Endothelial cell (in vitro differentiated cells): ENCODE results near the gene GDF7. TPM values are rescaled to one million over a fixed set of nuclear protein-coding genes. Genes with fewer than 3 reads are reported as not detected.

Experiments
- DNase-seq: peaks from one replicate; pipeline ENCODE4 v3.0.0; 2021; ENCODE audit warnings: low spot score
- H3K27ac Mint-ChIP-seq: one replicate; pipeline ENCODE4 v1.8.0; 2021; ENCODE audit warnings: mixed read lengths, inconsistent platforms; ENCODE audit not compliant: unreplicated experiment
- H3K27me3 Mint-ChIP-seq: one replicate; pipeline ENCODE4 v1.8.0; 2021; ENCODE audit warnings: mild to moderate bottlenecking, moderate library complexity, mixed read lengths, inconsistent platforms; ENCODE audit not compliant: unreplicated experiment
- H3K36me3 Mint-ChIP-seq: one replicate; pipeline ENCODE4 v1.8.0; 2021; ENCODE audit warnings: mild to moderate bottlenecking, low read depth, mixed read lengths, inconsistent platforms; ENCODE audit not compliant: unreplicated experiment
- H3K4me1 Mint-ChIP-seq: one replicate; pipeline ENCODE4 v1.8.0; 2021; ENCODE audit warnings: mild to moderate bottlenecking, mixed read lengths, inconsistent platforms; ENCODE audit not compliant: unreplicated experiment
- H3K4me3 Mint-ChIP-seq: one replicate; pipeline ENCODE4 v1.8.0; 2021; ENCODE audit warnings: mild to moderate bottlenecking, mixed read lengths, inconsistent platforms; ENCODE audit not compliant: unreplicated experiment
- H3K9me3 Mint-ChIP-seq: one replicate; pipeline ENCODE4 v1.8.0; 2021; ENCODE audit warnings: mixed read lengths, inconsistent platforms; ENCODE audit not compliant: unreplicated experiment
- CTCF ChIP-seq: fragments of 200-600 bp; sonication (generic); IDR thresholded peaks from one replicate; pipeline ENCODE4 v1.5.0; 2021; ENCODE audit warnings: antibody characterized with exemption; ENCODE audit not compliant: unreplicated experiment
- total RNA-seq: library from RNA; stranded (reverse); fragmentation: NEBNext Ultra II Directional; extraction: Animal tissue kit (Norgen Biotek cat#: 25700); gene quantifications from one replicate; pipeline ENCODE4 v1.2.1, GENCODE V29; 2021; ENCODE audit not compliant: unreplicated experiment

GDF7 gene
- total RNA-seq, 1 donor from 2014 or later, result 11.2 TPM

- Mint-ChIP-seq H3K4me1 (peaks cover 16% of the 10 kb centered on the region), H3K27ac (no peak overlapping the region)
Observed at GRCh38 chr2:20696366-20696765, 29.4 kb downstream of the GDF7 start.

GRCh38 chr2:20697322-20697934 lies 30.5 kb downstream of the GDF7 start:
- Mint-ChIP-seq H3K4me1 (peaks cover 10% of the 10 kb centered on the region), H3K27me3 (no peaks in the 10 kb centered on the region), H3K4me3 (no peak overlapping the region), H3K36me3 (peaks cover 4% of the 10 kb centered on the region), H3K27ac (no peak overlapping the region), H3K9me3 (no peaks in the 10 kb centered on the region)
- TF ChIP-seq CTCF, result no peak
- no peak for DNase-seq

More at GRCh38 chr2:20696366-20696765, 29.4 kb downstream of the GDF7 start:
- Mint-ChIP-seq H3K9me3 (no peaks in the 10 kb centered on the region), H3K27me3 (no peaks in the 10 kb centered on the region), H3K4me3 (no peak overlapping the region), H3K36me3 (peaks cover 4% of the 10 kb centered on the region)
- TF ChIP-seq CTCF, result no peak
- no peak for DNase-seq

GRCh38 chr2:20698916-20699613 lies 32.1 kb downstream of the GDF7 start:
- H3K9me3 Mint-ChIP-seq, result no peaks in the 10 kb centered on the region
- H3K27ac Mint-ChIP-seq, result no peak overlapping the region
- no peak for TF ChIP-seq CTCF
- H3K36me3 Mint-ChIP-seq, result peaks cover 4% of the 10 kb centered on the region
- H3K4me3 Mint-ChIP-seq, result no peak overlapping the region
- DNase-seq, result no peak
- H3K4me1 Mint-ChIP-seq, result peaks cover 10% of the 10 kb centered on the region
- no peaks in the 10 kb centered on the region for H3K27me3 Mint-ChIP-seq

- no peak for DNase-seq
- Mint-ChIP-seq H3K4me1 (peaks cover 10% of the 10 kb centered on the region), H3K27me3 (no peaks in the 10 kb centered on the region), H3K36me3 (no peaks in the 10 kb centered on the region), H3K9me3 (no peaks in the 10 kb centered on the region), H3K27ac (no peak overlapping the region), H3K4me3 (no peak overlapping the region)
- TF ChIP-seq CTCF, result no peak
Observed at GRCh38 chr2:20702563-20702962, 35.6 kb downstream of the GDF7 start.

DNA sequence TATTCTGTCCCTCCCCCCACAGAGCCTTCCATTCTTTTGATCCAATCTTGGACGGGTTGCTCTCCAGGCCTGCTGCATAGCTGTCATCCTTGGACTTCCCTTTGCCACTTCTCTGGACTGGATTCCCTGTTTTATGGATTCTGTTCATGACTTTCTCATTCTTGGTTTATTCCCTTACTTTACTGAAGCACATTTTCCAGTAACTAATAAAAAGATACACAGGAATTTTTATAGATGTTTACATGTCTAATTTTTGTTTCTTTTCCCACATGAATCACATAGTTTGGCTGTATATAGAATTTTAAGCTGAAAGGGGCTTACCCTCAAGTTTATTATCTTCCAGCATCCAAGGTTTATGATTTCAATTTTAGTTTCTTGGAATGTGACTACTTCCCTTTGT lies 37.9 kb downstream of the GDF7 start:
- no peak overlapping the region for H3K27ac Mint-ChIP-seq
- H3K4me1 Mint-ChIP-seq, result no peaks in the 10 kb centered on the region
- H3K36me3 Mint-ChIP-seq, result no peaks in the 10 kb centered on the region
- no peaks in the 10 kb centered on the region for H3K9me3 Mint-ChIP-seq
- no peak for TF ChIP-seq CTCF
- no peak overlapping the region for H3K4me3 Mint-ChIP-seq
- no peaks in the 10 kb centered on the region for H3K27me3 Mint-ChIP-seq
- DNase-seq, result no peak
